GM23338 (cell line): ENCODE measurements around the gene SORL1-AS1.

ENCODE experiments used
- ATAC-seq: fragments of 200-7000 bp; cut with Tn5 transposase; 3 replicates; pipeline ENCODE4 v1.9.1; 2020
- DNase-seq: peaks from one replicate; pipeline ENCODE4 v3.0.0-alpha.2; 2015; ENCODE audit warnings: low spot score
- H2AFZ ChIP-seq: fragments of 200-600 bp; sonication (generic); 2 replicates; pipeline ENCODE4 v1.8.0; 2016; ENCODE audit warnings: antibody characterized with exemption, mild to moderate bottlenecking, moderate library complexity
- H3F3A ChIP-seq: fragments of 200-600 bp; sonication (generic); replicated peaks from 2 replicates; pipeline ENCODE4 v1.8.0; 2017; ENCODE audit warnings: antibody characterized with exemption, mixed run types, low read depth
- H3K27ac ChIP-seq: fragments of 200-600 bp; sonication (generic); 2 replicates; pipeline ENCODE4 v1.6.1; 2016; ENCODE audit warnings: low read depth
- H3K27me3 ChIP-seq: fragments of 200-600 bp; sonication (generic); 2 replicates; pipeline ENCODE4 v1.8.0; 2016; ENCODE audit warnings: mild to moderate bottlenecking, mixed run types, moderate library complexity; ENCODE audit not compliant: insufficient read depth
- H3K36me3 ChIP-seq: fragments of 200-600 bp; sonication (generic); 2 replicates; pipeline ENCODE4 v1.8.0; 2016; ENCODE audit warnings: mild to moderate bottlenecking; ENCODE audit not compliant: insufficient read depth
- H3K4me1 ChIP-seq: fragments of 200-600 bp; sonication (generic); 2 replicates; pipeline ENCODE4 v1.8.0; 2016; ENCODE audit warnings: mild to moderate bottlenecking, moderate library complexity; ENCODE audit not compliant: insufficient read depth
- H3K4me2 ChIP-seq: fragments of 200-600 bp; sonication (generic); 2 replicates; pipeline ENCODE4 v1.7.1; 2017; ENCODE audit warnings: mixed run types
- H3K4me3 ChIP-seq: fragments of 200-600 bp; sonication (generic); 2 replicates; pipeline ENCODE4 v1.6.1; 2016; ENCODE audit warnings: mixed run types
- H3K79me2 ChIP-seq: fragments of 200-600 bp; sonication (generic); replicated peaks from 2 replicates; pipeline ENCODE4 v1.8.0; 2017; ENCODE audit warnings: mild to moderate bottlenecking; ENCODE audit not compliant: insufficient read depth
- H3K9me2 ChIP-seq: fragments of 200-600 bp; sonication (generic); 2 replicates; pipeline ENCODE4 v1.8.0; 2017; ENCODE audit not compliant: insufficient read depth
- H4K20me1 ChIP-seq: fragments of 200-600 bp; sonication (generic); replicated peaks from 2 replicates; pipeline ENCODE4 v1.8.0; 2017; ENCODE audit warnings: mild to moderate bottlenecking; ENCODE audit not compliant: insufficient read depth
- H3K27ac Mint-ChIP-seq: 2 replicates; pipeline ENCODE4 v1.8.0; 2020; ENCODE audit warnings: inconsistent platforms, mild to moderate bottlenecking, moderate library complexity, mixed read lengths
- H3K27me3 Mint-ChIP-seq: 3 replicates; pipeline ENCODE4 v1.8.0; 2022; ENCODE audit warnings: low read depth, mild to moderate bottlenecking, moderate library complexity, mixed read lengths, inconsistent platforms; ENCODE audit not compliant: insufficient read depth, poor library complexity
- H3K36me3 Mint-ChIP-seq: 3 replicates; pipeline ENCODE4 v1.8.0; 2021; ENCODE audit warnings: low read depth, mild to moderate bottlenecking, inconsistent platforms, moderate library complexity, mixed read lengths
- H3K4me1 Mint-ChIP-seq: 3 replicates; pipeline ENCODE4 v1.8.0; 2020; ENCODE audit warnings: mild to moderate bottlenecking, inconsistent platforms, mixed read lengths
- H3K4me3 Mint-ChIP-seq: 3 replicates; pipeline ENCODE4 v1.8.0; 2021; ENCODE audit warnings: moderate library complexity, mild to moderate bottlenecking, inconsistent platforms, mixed read lengths
- H3K9me3 Mint-ChIP-seq: 3 replicates; pipeline ENCODE4 v1.8.0; 2020; ENCODE audit warnings: moderate library complexity, mild to moderate bottlenecking, inconsistent platforms, mixed read lengths
- CREB1 ChIP-seq: fragments of 250-450 bp; sonication (Bioruptor Pico); IDR thresholded peaks from 2 replicates; pipeline ENCODE4 v1.5.0; 2020; ENCODE audit warnings: low read depth, mild to moderate bottlenecking, moderate library complexity
- EZH2 ChIP-seq: fragments of 200-600 bp; sonication (generic); IDR thresholded peaks from one replicate; pipeline ENCODE4 v1.8.0; 2017; ENCODE audit warnings: antibody characterized with exemption, mild to moderate bottlenecking, low read depth; ENCODE audit not compliant: unreplicated experiment
- EZH2phosphoT487 ChIP-seq: fragments of 200-600 bp; sonication (generic); IDR thresholded peaks from one replicate; pipeline ENCODE4 v1.8.1; 2018; ENCODE audit warnings: antibody characterized with exemption; ENCODE audit not compliant: unreplicated experiment
- JUNB ChIP-seq: IDR thresholded peaks from one replicate; pipeline ENCODE4 v1.6.1; 2016; ENCODE audit warnings: antibody characterized with exemption; ENCODE audit not compliant: unreplicated experiment
- NANOG ChIP-seq: IDR thresholded peaks from 2 replicates; pipeline ENCODE4 v1.6.1; 2016; ENCODE audit warnings: antibody characterized with exemption, borderline replicate concordance
- POLR2AphosphoS5 ChIP-seq: IDR thresholded peaks from 2 replicates; pipeline ENCODE4 v1.6.1; 2016; ENCODE audit warnings: antibody characterized with exemption, low read depth
- STAT1 ChIP-seq: IDR thresholded peaks from one replicate; pipeline ENCODE4 v1.6.1; 2016; ENCODE audit warnings: antibody characterized with exemption; ENCODE audit not compliant: unreplicated experiment
- ZNF114 ChIP-seq: fragments of 250-450 bp; sonication (Bioruptor Pico); IDR thresholded peaks from 2 replicates; pipeline ENCODE4 v1.5.0; 2020; ENCODE audit warnings: mild to moderate bottlenecking, moderate library complexity
- ZNF331 ChIP-seq: fragments of 250-450 bp; sonication (Bioruptor Pico); IDR thresholded peaks from 2 replicates; pipeline ENCODE4 v1.5.0; 2020; ENCODE audit warnings: low read depth, mild to moderate bottlenecking, moderate library complexity
- ZNF462 ChIP-seq: fragments of 250-450 bp; sonication (Bioruptor Pico); IDR thresholded peaks from 2 replicates; pipeline ENCODE4 v1.5.0; 2020; ENCODE audit warnings: mild to moderate bottlenecking, moderate library complexity
- TF ChIP-seq, protein P1 (sequence below), 2 experiments: fragments of 200-600 bp in 1 of 2; sonication (generic) in 1 of 2; conservative IDR thresholded peaks; 2 replicates each; pipeline versions ENCODE4 v1.5.1 to v1.6.1; 2016 to 2017; ENCODE audit warnings: antibody characterized with exemption in 2 of 2, low read depth in 2 of 2, mild to moderate bottlenecking in 2 of 2, moderate library complexity in 1 of 2
- TF ChIP-seq, protein P2 (sequence below): IDR thresholded peaks from 2 replicates; pipeline ENCODE4 v1.6.1; 2016; ENCODE audit warnings: antibody characterized with exemption

SORL1-AS1 gene

GRCh38 chr11:121414141-121414913 lies 38.4 kb downstream of the SORL1-AS1 start (continued):
- TF ChIP-seq, protein P1, sequence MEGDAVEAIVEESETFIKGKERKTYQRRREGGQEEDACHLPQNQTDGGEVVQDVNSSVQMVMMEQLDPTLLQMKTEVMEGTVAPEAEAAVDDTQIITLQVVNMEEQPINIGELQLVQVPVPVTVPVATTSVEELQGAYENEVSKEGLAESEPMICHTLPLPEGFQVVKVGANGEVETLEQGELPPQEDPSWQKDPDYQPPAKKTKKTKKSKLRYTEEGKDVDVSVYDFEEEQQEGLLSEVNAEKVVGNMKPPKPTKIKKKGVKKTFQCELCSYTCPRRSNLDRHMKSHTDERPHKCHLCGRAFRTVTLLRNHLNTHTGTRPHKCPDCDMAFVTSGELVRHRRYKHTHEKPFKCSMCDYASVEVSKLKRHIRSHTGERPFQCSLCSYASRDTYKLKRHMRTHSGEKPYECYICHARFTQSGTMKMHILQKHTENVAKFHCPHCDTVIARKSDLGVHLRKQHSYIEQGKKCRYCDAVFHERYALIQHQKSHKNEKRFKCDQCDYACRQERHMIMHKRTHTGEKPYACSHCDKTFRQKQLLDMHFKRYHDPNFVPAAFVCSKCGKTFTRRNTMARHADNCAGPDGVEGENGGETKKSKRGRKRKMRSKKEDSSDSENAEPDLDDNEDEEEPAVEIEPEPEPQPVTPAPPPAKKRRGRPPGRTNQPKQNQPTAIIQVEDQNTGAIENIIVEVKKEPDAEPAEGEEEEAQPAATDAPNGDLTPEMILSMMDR (conservative IDR thresholded peaks at IDR 0.05; ENCODE audit: low read depth in 2 of 2) = no peak
- TF ChIP-seq JUNB (no peak), STAT1 (no peak)

DNA sequence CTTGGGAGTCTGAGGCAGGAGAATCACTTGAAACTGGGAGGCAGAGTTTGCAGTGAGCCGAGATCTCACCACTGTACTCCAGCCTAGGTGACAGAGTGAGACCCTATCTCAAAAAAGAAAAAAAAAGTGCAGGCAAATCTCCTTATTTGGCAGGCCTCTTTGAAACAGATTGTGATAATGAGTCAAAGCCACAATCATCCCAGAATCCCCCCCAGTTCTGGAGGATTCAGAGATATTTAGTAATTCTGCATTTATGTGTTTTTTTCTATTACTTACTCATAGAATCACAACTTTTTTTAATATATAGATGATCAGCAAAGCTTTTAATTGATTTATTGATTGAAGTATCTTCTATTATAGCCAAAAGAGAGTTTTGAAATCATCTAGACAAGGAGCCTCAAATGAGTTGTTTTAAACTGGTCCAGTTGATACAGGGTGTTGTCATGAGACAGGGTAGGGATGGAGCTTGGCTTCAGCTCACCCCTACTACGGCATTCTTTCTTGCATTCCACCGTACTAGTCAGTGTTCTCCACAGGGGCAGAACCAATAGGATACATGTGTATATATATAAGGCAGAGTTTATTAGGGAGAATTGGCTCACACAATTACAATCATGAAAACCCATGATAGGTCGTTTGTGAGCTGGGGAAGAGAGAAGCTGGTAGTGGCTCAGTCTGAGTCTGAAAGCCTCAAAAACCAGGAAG lies 39.9 kb downstream of the SORL1-AS1 start:
- Histone ChIP-seq H3K36me3 (no peaks in the 10 kb centered on the region), H2AFZ (no peak overlapping the region), H3K4me3 (no peak overlapping the region), H3F3A (no peaks in the 10 kb centered on the region), H3K4me1 (peaks cover 12% of the 10 kb centered on the region; the same call in 1 of the 2 replicates), H3K27me3 (no peaks in the 10 kb centered on the region), H3K27ac (no peak overlapping the region), H3K4me2 (no peak overlapping the region), H4K20me1 (no peaks in the 10 kb centered on the region), H3K79me2 (no peaks in the 10 kb centered on the region), H3K9me2 (no peaks in the 10 kb centered on the region)
- Mint-ChIP-seq H3K27ac (no peak overlapping the region), H3K27me3 (peaks cover 2% of the 10 kb centered on the region), H3K9me3 (no peaks in the 10 kb centered on the region), H3K4me1 (peaks cover 16% of the 10 kb centered on the region), H3K4me3 (no peak overlapping the region), H3K36me3 (no peaks in the 10 kb centered on the region)
- ATAC-seq (no peak), DNase-seq (no peak)
- TF ChIP-seq ZNF462 (CRISPR knock-in tag) (no peak), JUNB (no peak), ZNF331 (CRISPR knock-in tag) (no peak), NANOG (no peak), EZH2phosphoT487 (no peak), CREB1 (no peak), STAT1 (no peak), EZH2 (no peak), ZNF114 (CRISPR knock-in tag) (no peak), POLR2AphosphoS5 (no peak)
- TF ChIP-seq, protein P2, sequence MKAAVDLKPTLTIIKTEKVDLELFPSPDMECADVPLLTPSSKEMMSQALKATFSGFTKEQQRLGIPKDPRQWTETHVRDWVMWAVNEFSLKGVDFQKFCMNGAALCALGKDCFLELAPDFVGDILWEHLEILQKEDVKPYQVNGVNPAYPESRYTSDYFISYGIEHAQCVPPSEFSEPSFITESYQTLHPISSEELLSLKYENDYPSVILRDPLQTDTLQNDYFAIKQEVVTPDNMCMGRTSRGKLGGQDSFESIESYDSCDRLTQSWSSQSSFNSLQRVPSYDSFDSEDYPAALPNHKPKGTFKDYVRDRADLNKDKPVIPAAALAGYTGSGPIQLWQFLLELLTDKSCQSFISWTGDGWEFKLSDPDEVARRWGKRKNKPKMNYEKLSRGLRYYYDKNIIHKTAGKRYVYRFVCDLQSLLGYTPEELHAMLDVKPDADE = no peak
- TF ChIP-seq, protein P1 (conservative IDR thresholded peaks at IDR 0.05; ENCODE audit: low read depth in 2 of 2) = no peak
